OCI-LY7 (cell line): ENCODE results near the gene TEX2.

ENCODE experiments used
- EZH2phosphoT487 ChIP-seq: fragments of 200-600 bp; sonication (generic); IDR thresholded peaks from 2 replicates; pipeline ENCODE4 v1.6.1; 2018; ENCODE audit warnings: low read depth, borderline replicate concordance, mild to moderate bottlenecking, mixed run types, antibody characterized with exemption, low read length, moderate library complexity, mixed read lengths
- TF ChIP-seq, protein P1 (sequence below): fragments of 200-600 bp; sonication (generic); conservative IDR thresholded peaks from 2 replicates; pipeline ENCODE4 v1.5.1; 2014; ENCODE audit warnings: mild to moderate bottlenecking, antibody characterized with exemption, low read length, moderate library complexity, mixed read lengths

DNA sequence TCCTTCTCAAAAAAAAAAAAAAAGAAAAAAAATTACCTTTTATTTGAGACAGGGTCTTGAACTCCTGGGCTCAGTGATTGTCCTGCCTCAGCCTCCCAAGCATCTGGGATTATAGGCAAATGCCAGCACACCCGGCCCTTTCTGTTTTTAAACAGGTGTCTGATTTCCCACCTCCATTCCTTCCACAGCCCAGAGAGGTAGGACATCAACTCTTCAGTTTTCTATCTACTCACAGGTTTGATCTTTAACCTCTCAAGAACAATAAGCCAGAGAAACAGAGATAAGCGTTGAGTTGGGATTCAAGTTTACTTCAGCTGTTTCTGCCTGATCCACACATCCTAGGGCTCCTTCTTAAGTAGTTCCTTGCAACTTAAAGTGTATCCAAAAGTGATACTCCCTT lies 41.5 kb upstream of the TEX2 start:
- TF ChIP-seq, protein P1, sequence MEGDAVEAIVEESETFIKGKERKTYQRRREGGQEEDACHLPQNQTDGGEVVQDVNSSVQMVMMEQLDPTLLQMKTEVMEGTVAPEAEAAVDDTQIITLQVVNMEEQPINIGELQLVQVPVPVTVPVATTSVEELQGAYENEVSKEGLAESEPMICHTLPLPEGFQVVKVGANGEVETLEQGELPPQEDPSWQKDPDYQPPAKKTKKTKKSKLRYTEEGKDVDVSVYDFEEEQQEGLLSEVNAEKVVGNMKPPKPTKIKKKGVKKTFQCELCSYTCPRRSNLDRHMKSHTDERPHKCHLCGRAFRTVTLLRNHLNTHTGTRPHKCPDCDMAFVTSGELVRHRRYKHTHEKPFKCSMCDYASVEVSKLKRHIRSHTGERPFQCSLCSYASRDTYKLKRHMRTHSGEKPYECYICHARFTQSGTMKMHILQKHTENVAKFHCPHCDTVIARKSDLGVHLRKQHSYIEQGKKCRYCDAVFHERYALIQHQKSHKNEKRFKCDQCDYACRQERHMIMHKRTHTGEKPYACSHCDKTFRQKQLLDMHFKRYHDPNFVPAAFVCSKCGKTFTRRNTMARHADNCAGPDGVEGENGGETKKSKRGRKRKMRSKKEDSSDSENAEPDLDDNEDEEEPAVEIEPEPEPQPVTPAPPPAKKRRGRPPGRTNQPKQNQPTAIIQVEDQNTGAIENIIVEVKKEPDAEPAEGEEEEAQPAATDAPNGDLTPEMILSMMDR, result no peak
- TF ChIP-seq EZH2phosphoT487, result no peak
